ENCODE results near the gene RFXAP.
A peak's percentile ranks its signal among the peaks of the same experiment; 100 is the strongest.

GRCh38 chr13:36817996-36818803 lies 822 bp upstream of the RFXAP start:
- TF ChIP-seq CTCF (IDR thresholded peaks at IDR 0.05; ENCODE audit: low read length) (peak; percentile 29; the same call in 1 of the 2 replicates), EZH2 (IDR thresholded peaks at IDR 0.05; ENCODE audit: borderline replicate concordance, low read length) (no peak)

Measured in OCI-LY1 (cell line).